GM19468 (cell line): Measurements from ENCODE around the gene PPDPF.

Experiments used
- ATAC-seq: cut with Tn5 transposase; IDR thresholded peaks from one replicate; pipeline ENCODE4 v1.9.1; 2021; ENCODE audit warnings: mild to moderate bottlenecking, moderate library complexity, moderate number of reproducible peaks; ENCODE audit not compliant: unreplicated experiment; ENCODE audit errors: extremely low read depth

Gene PPDPF

GRCh38 chr20:63487116-63487764 is 33.3 kb upstream of the PPDPF start:
- ATAC-seq = no peak

GRCh38 chr20:63487781-63488241 is 32.8 kb upstream of the PPDPF start:
- ATAC-seq = no peak

GRCh38 chr20:63488315-63489251 is 32.0 kb upstream of the PPDPF start:
- no peak for ATAC-seq

- no peak for ATAC-seq
These were observed 30.1 kb upstream of the PPDPF start for GRCh38 chr20:63490416-63490815.

- no peak for ATAC-seq
These were observed 29.5 kb upstream of the PPDPF start for GRCh38 chr20:63491078-63491477.

- ATAC-seq = no peak
These were observed 28.8 kb upstream of the PPDPF start for GRCh38 chr20:63491635-63492230.

GRCh38 chr20:63492518-63492917 is 28.0 kb upstream of the PPDPF start:
- ATAC-seq = no peak

GRCh38 chr20:63492982-63493381 is 27.6 kb upstream of the PPDPF start:
- no peak for ATAC-seq

- ATAC-seq = no peak
These were observed 27.0 kb upstream of the PPDPF start for GRCh38 chr20:63493563-63494020.

GRCh38 chr20:63494084-63494419 is 26.5 kb upstream of the PPDPF start:
- no peak for ATAC-seq

GRCh38 chr20:63494420-63495166 is 26.0 kb upstream of the PPDPF start:
- ATAC-seq = no peak

- ATAC-seq = no peak
These were observed 25.3 kb upstream of the PPDPF start for GRCh38 chr20:63495167-63495720.

GRCh38 chr20:63495741-63496595 is 24.6 kb upstream of the PPDPF start:
- no peak for ATAC-seq

GRCh38 chr20:63496596-63497120 is 23.9 kb upstream of the PPDPF start:
- no peak for ATAC-seq

- no peak for ATAC-seq
These were observed 23.2 kb upstream of the PPDPF start for GRCh38 chr20:63497138-63497945.

GRCh38 chr20:63497946-63498935 is 22.3 kb upstream of the PPDPF start:
- ATAC-seq = no peak

- no peak for ATAC-seq
These were observed 21.6 kb upstream of the PPDPF start, which contains the start of gene EEF1A2 for GRCh38 chr20:63498960-63499337. Gene EEF1A2, minus strand, starts transcription at chr20:63499083. Its CDS starts 1,320 bp downstream, at chr20:63497763.
